Measurements from ENCODE around the gene KPNA4.

Gene KPNA4

GRCh38 chr3:160449636-160450598 is 115.5 kb downstream of the KPNA4 start, which contains the start of gene TRIM59:
TRIM59 (minus strand) TSS chr3:160449786; CDS start chr3:160439183, 10,603 bp downstream.
- DNase-seq (ENCODE audit: low spot score): peak; percentile 98

GRCh38 chr3:160448845-160449635 is 116.3 kb downstream of the KPNA4 start:
- DNase-seq (ENCODE audit: low spot score): no peak

DNA sequence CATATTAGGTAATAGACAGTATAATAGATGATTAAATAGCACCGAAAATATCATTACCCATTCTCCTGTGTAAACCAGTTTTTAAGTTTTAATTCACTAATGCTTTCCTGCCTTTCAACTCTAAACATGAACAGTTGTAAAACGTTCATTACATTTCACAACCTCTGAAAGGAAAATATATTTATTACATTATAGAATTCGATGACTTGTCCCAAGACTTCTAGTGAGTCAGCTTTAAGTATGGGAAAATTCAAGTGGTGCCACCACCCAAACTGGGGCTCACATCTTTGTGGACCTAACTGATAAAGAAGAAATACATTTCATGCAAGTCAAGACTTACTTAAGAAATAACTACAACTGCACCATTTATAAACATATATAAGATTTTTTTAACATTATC is 117.8 kb downstream of the KPNA4 start:
- no peak for DNase-seq (ENCODE audit: low spot score)

GRCh38 chr3:160446522-160447056 is 118.8 kb downstream of the KPNA4 start:
- no peak for DNase-seq (ENCODE audit: low spot score)

GRCh38 chr3:160445854-160446253 is 119.5 kb downstream of the KPNA4 start:
- DNase-seq (ENCODE audit: low spot score): no peak
